Measurements from ENCODE around the gene PRDM16.

DNA sequence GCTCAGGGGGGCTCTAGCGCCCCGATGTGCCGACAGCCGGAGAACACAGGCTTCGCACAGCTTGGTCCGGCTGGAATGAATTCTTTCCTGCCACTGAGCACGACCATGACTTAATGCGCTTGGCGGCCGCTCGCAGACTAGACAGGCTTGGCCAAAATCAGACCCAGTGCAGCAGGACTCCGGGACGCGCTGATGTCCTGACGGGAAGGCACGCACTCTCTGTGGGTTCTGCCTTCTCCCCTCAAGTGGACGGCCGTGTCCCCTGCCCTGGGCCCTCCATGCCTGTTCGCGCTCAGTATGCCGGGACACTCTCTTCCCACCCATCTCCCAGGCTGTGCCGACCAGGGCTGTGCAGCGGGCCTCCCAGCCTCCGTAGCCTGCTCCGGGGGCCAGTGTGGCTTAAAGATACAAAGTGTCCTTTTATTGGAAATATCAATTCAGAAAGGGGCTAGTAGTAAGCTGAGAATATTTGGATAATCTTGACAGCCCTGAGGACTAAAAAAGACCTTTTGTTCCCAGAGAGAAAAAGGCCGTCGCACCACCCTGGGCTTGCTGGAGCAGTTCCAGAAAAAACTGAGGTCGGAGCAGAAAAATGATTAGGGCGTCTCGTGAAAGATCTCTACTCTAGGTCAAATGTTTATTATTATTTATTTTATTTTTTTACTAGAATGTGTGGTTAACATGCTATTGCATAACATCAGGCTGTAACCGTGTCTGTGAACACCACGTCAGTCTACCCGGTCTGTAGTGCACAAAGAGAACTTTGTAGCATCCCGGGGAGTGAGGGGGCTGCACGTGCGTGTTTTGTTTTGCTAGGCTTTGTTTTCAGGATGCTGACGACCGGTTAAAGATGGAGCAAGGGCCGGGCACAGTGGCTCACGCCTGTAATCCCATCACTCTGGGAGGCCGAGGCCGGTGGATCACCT lies 297.4 kb downstream of the PRDM16 start:
- TF ChIP-seq, protein P1, sequence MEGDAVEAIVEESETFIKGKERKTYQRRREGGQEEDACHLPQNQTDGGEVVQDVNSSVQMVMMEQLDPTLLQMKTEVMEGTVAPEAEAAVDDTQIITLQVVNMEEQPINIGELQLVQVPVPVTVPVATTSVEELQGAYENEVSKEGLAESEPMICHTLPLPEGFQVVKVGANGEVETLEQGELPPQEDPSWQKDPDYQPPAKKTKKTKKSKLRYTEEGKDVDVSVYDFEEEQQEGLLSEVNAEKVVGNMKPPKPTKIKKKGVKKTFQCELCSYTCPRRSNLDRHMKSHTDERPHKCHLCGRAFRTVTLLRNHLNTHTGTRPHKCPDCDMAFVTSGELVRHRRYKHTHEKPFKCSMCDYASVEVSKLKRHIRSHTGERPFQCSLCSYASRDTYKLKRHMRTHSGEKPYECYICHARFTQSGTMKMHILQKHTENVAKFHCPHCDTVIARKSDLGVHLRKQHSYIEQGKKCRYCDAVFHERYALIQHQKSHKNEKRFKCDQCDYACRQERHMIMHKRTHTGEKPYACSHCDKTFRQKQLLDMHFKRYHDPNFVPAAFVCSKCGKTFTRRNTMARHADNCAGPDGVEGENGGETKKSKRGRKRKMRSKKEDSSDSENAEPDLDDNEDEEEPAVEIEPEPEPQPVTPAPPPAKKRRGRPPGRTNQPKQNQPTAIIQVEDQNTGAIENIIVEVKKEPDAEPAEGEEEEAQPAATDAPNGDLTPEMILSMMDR (IDR thresholded peaks at IDR 0.05; ENCODE audit: low read depth, low read length) = no peak
- TF ChIP-seq POLR2A (IDR thresholded peaks at IDR 0.05; ENCODE audit: extremely low read depth, insufficient read length) = no peak
